GM21825 (cell line): Measurements from ENCODE around the gene ANK3.

ENCODE experiments used
- ATAC-seq: cut with Tn5 transposase; IDR thresholded peaks from one replicate; pipeline ENCODE4 v1.9.1; 2021; ENCODE audit warnings: mild to moderate bottlenecking, moderate library complexity; ENCODE audit not compliant: unreplicated experiment

The ANK3 gene

GRCh38 chr10:60141896-60142559 lies 247.6 kb downstream of the ANK3 start:
- no peak for ATAC-seq

GRCh38 chr10:60140651-60141632 lies 248.7 kb downstream of the ANK3 start:
- no peak for ATAC-seq

DNA sequence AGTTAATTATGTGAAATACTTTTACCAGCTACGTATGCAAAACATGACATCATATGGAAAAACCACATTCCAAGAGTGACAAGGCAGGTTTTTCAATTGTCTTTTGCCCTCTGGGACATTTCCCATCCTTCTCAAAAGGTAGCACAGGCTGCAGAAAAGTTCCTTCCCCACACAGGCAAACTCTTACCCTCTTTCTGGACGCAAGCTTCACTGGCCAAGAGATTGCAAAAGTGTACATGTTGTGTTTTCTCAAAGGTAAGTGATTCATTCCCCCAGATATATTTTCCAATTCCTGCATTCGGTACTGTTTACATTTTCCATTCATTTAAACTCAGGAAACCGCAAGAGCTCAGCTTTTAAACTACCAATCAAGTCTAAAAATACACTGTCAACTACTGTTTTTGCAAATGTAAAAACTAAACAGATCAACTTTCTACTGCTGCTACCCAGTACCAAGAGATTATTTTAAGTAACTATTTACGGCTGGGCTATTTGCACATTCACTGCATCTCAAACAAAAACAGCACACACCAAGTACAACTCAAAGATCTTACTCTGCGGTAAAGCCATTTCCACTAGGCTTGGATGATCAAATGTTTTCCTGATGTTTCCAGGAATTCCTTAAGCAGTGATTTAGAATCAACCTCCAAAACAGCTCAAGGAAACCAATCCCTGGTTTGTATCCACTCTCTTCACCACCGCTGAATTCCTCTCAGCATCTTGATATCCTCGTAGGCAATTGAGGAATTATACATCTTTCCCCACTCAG lies 249.7 kb downstream of the ANK3 start:
- ATAC-seq, result peak; percentile 53

DNA sequence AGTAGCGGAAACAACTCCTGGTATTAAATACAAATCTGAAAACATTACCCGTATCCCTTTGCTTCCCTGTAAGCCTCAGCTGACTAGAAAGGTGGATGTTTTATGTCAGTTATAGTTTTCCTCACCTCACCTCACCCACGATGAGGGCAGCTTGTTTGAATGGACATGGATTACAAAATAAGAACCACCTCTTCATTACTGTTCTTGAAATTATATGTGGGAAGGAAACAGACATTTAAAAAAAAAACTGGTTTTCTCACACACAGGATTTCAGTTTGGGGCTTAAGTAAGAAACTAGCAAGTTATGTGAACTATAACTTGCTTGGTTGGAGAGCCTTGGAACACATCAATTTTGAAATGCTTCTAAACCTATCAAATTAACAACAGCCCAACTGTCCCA lies 250.4 kb downstream of the ANK3 start:
- ATAC-seq, result no peak

- no peak for ATAC-seq
These were observed 250.8 kb downstream of the ANK3 start for GRCh38 chr10:60138842-60139241.

DNA sequence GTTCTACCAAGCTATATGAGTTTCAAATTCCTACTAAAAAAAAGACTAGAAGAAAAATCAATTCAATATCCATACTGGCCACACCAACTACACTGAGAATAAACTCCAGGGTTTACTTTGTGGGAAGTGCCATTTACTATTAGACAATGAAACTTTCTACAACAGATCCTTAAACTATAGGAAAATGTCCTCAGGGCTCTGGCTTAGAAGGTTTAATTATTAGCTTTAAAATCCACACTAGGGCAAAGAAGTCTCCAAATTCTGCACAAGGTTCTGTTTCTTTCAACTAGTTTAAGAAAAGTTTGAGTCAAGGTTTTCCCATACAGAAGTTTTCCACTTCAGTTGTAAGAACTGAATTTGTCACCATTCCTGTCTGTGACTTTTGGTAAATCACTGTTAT lies 251.6 kb downstream of the ANK3 start:
- no peak for ATAC-seq

DNA sequence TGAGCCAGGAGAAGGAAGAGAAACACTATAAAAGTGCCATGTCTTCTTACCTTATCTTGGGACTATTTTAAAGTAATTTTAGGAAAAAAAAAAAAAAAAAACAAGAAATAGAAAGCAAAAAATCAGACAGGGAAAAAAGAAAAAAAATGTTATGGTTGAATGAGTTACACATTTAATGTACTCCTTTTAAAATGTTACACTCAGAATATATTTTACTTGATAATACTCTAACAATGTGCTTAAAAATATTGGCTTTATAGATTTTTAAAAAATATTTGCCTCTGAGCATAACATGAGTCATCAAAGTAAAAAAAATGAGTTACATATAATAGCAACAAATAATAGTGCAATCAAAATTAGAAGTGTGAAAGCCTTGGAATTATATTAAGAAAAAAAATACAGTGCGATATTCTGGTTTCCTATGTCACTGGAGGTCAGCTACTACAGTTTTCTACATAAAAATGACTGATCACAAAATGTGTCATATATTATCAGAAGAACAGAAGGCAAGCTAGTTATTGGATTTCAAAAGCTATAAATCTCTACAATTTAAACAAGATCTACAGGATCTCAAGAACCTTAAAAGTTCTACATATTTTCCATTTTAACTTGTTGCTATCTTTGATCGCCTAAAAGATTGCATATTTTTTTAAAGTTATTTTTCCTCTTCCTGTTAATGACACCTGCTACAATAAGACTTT lies 252.2 kb downstream of the ANK3 start:
- no peak for ATAC-seq

DNA sequence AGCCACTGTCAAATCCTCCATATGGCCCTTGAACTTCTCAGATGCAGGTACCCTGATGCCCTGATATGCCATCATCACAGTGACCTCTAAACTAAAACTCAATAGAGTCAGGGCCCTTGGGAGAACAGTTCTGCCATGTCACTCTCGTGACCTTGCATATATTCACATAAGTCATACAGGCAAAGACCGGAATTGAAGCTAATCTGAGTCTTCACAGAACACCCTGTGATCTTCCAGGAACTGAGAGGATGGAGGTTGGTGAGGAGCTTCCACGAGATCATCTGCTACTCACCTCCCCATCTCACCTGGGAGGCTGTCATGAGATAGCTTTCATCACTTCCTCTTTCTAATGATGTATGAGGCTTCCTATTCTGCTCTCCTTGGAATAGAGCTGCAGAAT lies 254.7 kb downstream of the ANK3 start:
- ATAC-seq, result peak; percentile 46

- no peak for ATAC-seq
These were observed 255.1 kb downstream of the ANK3 start for GRCh38 chr10:60134548-60134947.

GRCh38 chr10:60130130-60130579 lies 259.5 kb downstream of the ANK3 start:
- peak; percentile 56 for ATAC-seq

DNA sequence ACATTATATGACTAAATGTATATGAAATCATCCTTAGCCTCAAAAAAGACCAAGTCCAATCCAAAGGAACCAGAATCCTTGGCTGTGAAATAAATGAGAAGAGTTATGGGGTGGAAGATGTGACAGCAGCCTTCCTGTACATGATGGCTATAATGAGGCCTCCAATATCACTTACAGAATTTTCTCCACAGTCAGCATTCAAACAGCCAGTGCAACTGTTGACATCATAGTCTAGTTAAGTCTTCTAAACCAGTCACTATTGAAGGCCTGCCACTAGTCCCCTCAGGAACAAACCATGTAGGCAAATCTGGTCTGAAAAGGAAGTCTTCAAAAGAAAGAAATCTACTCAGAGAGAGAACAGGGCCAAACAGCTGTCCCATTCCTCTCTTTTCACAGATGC lies 263.8 kb downstream of the ANK3 start:
- no peak for ATAC-seq

GRCh38 chr10:60124536-60124935 lies 265.1 kb downstream of the ANK3 start:
- no peak for ATAC-seq

DNA sequence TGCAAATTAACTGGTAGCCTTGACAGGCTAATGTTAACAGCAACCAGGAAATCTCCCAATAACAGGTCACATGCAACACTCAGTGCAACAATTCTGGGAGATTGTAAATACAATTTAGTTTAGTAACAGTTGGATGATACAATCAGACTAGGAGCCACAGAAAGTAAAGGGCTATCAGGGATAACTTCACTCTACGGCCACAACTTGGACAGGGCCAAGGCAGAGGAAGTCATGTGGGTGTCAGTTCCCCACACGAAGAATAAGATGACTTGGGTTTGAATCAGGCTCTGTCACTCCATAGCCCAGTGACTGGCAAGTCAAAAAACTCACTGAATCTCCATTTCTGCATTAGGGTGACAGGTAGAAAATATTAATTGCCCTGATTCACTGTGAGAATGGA lies 266.0 kb downstream of the ANK3 start:
- ATAC-seq, result no peak

DNA sequence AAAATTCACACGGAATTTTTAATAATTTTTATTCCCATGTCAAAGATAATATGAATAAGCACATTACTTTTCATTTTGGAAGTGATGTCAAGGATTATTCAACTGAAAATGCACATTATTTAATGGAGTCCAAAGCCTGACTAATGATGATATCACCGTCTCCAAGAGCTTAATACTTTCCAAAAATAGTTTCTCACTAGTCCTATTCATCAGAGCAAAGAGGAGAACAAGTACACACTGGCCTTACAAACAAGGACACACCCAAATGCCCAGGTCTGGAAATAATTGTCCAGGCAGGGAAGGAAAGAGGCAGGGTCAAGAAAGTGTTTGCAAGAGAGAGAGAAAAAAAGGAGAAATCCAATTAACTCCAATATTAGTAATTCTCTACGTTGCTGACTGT lies 266.5 kb downstream of the ANK3 start:
- ATAC-seq, result no peak

DNA sequence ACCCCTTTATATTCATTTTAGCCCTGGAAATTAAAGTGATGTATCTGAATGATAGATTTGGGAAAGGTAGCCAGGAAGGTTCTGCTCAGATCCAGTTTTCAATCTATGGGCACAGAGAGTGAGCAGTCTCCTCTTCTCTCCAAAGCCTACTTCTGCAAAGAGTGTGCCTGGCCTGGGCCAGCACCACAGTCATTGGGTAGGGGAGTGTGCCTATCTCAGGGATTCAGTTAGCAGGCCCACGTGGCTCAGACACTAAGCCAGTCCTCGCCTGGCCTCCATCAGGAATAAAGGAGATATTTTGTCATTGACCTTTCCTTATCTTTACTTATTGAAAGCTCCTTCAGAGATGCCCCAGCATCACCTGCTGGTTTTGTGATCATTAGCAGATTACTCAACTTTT lies 267.5 kb downstream of the ANK3 start:
- no peak for ATAC-seq

- peak; percentile 86 for ATAC-seq
These were observed 274.7 kb downstream of the ANK3 start for GRCh38 chr10:60114765-60115586.

- no peak for ATAC-seq
These were observed 278.9 kb downstream of the ANK3 start for GRCh38 chr10:60110739-60111138.

- ATAC-seq, result no peak
These were observed 282.2 kb downstream of the ANK3 start for GRCh38 chr10:60107308-60107976.

DNA sequence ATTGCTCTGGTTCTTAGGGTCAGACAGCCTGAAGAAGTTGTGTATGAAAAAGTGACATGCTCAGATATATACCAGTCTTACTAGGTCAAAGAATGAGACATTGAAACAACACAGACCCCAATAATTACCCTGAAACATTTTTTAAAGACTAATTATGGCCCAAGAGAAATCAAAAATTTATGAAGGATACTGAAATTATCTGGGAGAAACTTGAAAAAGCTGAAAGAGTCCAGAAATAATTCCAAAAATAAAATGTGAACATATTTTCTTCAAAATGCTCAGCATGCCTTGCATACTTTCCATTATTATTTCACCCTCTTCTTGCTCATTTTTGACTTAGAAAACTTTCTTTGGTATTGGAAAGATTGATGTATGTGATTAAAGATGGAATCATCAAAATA lies 284.4 kb downstream of the ANK3 start:
- no peak for ATAC-seq
